H1 (cell line): ENCODE measurements around the gene NUDT9. TPM values are rescaled to one million over a fixed set of nuclear protein-coding genes. Genes with fewer than 3 reads are reported as not detected.

Source experiments
- CHD1 ChIP-seq: IDR thresholded peaks from 2 replicates; pipeline ENCODE4 v1.6.1; 2012; ENCODE audit warnings: low read depth, low read length, improper control_type of control experiment
- FOSL1 ChIP-seq: IDR thresholded peaks from 2 replicates; pipeline ENCODE4 v1.6.1; 2011; ENCODE audit warnings: mild to moderate bottlenecking, low read depth, low read length, moderate library complexity; ENCODE audit not compliant: insufficient read depth
- KDM1A ChIP-seq: fragments of 200-600, 300-600 bp; sonication (generic); IDR thresholded peaks from 2 replicates; pipeline ENCODE4 v1.7.1; 2016; ENCODE audit warnings: mild to moderate bottlenecking, low read length, borderline replicate concordance
- SP1 ChIP-seq: IDR thresholded peaks from 2 replicates; pipeline ENCODE4 v1.6.1; 2011; ENCODE audit warnings: low read depth, low read length
- ZNF274 ChIP-seq: IDR thresholded peaks from 2 replicates; pipeline ENCODE4 v1.7.0; 2012; ENCODE audit warnings: low read length, borderline replicate concordance; ENCODE audit errors: extremely low read depth
- polyA plus RNA-seq, 7 experiments: library from polyadenylated mRNA; depleted of rRNA in 3 of 7; stranded (reverse) in 5 of 7; unstranded in 2 of 7; fragments of >200 nt in 5 of 7; fragments of 200-250 nt in 2 of 7; gene quantifications; 1 replicate in 5 of 7; 2 replicates in 1 of 7; 4 replicates in 1 of 7; pipeline versions ENCODE4 v1.2.1 to v1.2.3, GENCODE V29; 2011 to 2013; ENCODE audit warnings: missing spikeins in 2 of 7, mixed read lengths in 2 of 7
- total RNA-seq: library from RNA; stranded (reverse); fragmentation: NEBNext Ultra II Directional; extraction: Animal tissue kit (Norgen Biotek cat#: 25700); gene quantifications from 2 replicates; pipeline ENCODE4 v1.2.1, GENCODE V29; 2021
- TF ChIP-seq, protein P1 (sequence below), 3 experiments: IDR thresholded peaks; 1 replicate in 2 of 3; 2 replicates in 1 of 3; pipeline versions ENCODE4 v1.5.1 to v1.6.1; 2011; ENCODE audit warnings: low read length in 3 of 3, mild to moderate bottlenecking in 3 of 3, inconsistent platforms in 2 of 3, low read depth in 1 of 3, moderate library complexity in 1 of 3; ENCODE audit not compliant: insufficient read depth in 1 of 3; ENCODE audit errors: control extremely low read depth in 1 of 3

NUDT9 gene
- total and polyA plus RNA-seq, 2 of the 8 experiments (the other 6 are each of a cell fraction or from before 2014, with no cell fraction given), result 13.2 to 27.6 TPM

DNA sequence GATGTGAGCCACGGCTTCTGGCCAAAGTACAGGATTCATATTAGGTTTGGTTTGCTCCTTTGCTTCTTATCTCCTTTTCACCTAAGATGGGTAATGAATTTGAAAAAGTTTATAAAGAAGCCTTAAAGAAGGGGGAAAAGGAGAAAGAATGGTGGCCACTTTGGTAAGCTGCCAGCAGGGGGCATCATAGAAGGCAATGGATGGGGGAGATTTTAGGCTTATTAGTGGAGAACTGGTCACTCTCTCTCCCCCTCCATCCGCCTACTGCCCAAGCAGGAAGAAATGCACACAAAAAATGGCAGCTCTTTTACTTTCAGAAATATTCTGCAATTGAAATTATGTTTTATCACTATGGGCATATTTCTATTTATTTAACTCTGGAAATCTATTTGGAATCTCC lies 74.8 kb downstream of the NUDT9 start (continued):
- TF ChIP-seq, protein P1, sequence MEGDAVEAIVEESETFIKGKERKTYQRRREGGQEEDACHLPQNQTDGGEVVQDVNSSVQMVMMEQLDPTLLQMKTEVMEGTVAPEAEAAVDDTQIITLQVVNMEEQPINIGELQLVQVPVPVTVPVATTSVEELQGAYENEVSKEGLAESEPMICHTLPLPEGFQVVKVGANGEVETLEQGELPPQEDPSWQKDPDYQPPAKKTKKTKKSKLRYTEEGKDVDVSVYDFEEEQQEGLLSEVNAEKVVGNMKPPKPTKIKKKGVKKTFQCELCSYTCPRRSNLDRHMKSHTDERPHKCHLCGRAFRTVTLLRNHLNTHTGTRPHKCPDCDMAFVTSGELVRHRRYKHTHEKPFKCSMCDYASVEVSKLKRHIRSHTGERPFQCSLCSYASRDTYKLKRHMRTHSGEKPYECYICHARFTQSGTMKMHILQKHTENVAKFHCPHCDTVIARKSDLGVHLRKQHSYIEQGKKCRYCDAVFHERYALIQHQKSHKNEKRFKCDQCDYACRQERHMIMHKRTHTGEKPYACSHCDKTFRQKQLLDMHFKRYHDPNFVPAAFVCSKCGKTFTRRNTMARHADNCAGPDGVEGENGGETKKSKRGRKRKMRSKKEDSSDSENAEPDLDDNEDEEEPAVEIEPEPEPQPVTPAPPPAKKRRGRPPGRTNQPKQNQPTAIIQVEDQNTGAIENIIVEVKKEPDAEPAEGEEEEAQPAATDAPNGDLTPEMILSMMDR (IDR thresholded peaks at IDR 0.05; ENCODE audit: control extremely low read depth in 1 of 3, insufficient read depth in 1 of 3, low read depth in 1 of 3, low read length in 3 of 3), result peak; percentile 20 to 68 (median 59)
- no peak for TF ChIP-seq FOSL1
- no peak for TF ChIP-seq SP1
- no peak for TF ChIP-seq KDM1A
- TF ChIP-seq CHD1, result no peak
- TF ChIP-seq ZNF274, result no peak
